Measurements from ENCODE around the gene SLC1A6. TPM values are rescaled to one million over a fixed set of nuclear protein-coding genes. Genes with fewer than 3 reads are reported as not detected.

The SLC1A6 gene
- total RNA-seq (2021; ENCODE audit: unreplicated experiment) (0.15 TPM), Bru-seq, nascent RNA (percentile 6 among the genes with signal in this experiment), BruChase-seq, experiment 1, labeled RNA remaining after a 2-hour chase (percentile 2 among the genes with signal in this experiment), BruChase-seq, experiment 2, labeled RNA remaining after a 6-hour chase (percentile 2 among the genes with signal in this experiment)
- 0.31 TPM for polyA plus RNA-seq (2012; ENCODE audit: insufficient read length)
- long read RNA-seq, result 0 reads

DNA sequence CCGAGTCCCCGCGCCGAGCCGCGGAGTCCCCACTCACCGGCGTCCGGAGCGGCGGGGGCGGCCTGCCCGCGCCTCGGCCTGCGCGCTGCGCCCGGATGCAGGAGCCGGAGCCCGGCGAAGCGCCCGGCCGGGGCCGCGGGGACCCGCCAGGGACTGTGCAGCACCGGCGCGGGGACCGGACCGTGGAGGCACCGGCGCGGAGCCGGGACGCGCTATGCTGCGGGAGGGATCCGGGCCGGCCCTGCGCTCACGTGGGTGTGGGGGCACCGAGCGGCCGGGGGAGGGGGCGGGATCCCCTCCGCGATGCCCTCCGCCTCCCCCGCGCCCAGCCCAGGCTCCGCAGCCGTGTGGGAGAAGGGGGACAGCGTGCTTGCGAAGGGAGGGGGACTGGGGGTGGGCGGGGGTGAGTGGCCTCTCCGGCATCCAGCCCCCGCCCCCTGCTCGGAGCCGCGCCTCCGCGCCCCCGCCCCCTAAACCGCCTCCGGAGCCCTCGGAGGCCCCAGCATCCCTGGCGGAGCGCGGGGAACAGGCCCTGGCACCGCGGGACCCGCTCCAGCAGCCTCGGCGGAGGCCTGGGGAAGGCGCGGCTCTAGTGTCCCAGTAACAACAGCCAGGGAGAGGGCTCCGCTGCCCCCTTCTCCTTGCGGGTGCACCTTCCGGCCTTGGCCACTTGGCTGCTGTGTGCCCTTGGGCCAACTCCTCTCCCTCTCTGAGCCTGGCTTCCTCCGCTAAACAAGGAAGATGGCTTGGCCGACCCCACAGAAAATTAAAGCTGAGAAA is at the start of gene SLC1A6:
Gene SLC1A6 (minus strand): TSS at position 389 of the 780 bp plus-strand sequence. CDS start 6,954 bp downstream, outside the sequence.
- BruUV-seq (replicated peaks), result no TSS peak
- H3K27ac ChIP-seq (ENCODE audit: low read length), result no peak within 1 kb of the TSS
- H3K4me1 ChIP-seq (ENCODE audit: control insufficient read depth, insufficient read depth, low read length), result no peaks in the 10 kb centered on the region
- H3K9me3 ChIP-seq (ENCODE audit: control insufficient read depth, insufficient read depth, low read depth, low read length), result no peaks in the 10 kb centered on the region
- ChIA-PET POLR2A (no interaction called here), CTCF (no interaction called here)
- TF ChIP-seq SIN3A (IDR thresholded peaks at IDR 0.05; ENCODE audit: borderline replicate concordance, insufficient read depth, low read depth, low read length) (no peak), TCF7L2 (IDR thresholded peaks at IDR 0.05; ENCODE audit: low read depth, low read length) (no peak), POLR2AphosphoS5 (IDR thresholded peaks at IDR 0.05; ENCODE audit: low read depth, low read length) (no peak)
- TF ChIP-seq, protein P1, sequence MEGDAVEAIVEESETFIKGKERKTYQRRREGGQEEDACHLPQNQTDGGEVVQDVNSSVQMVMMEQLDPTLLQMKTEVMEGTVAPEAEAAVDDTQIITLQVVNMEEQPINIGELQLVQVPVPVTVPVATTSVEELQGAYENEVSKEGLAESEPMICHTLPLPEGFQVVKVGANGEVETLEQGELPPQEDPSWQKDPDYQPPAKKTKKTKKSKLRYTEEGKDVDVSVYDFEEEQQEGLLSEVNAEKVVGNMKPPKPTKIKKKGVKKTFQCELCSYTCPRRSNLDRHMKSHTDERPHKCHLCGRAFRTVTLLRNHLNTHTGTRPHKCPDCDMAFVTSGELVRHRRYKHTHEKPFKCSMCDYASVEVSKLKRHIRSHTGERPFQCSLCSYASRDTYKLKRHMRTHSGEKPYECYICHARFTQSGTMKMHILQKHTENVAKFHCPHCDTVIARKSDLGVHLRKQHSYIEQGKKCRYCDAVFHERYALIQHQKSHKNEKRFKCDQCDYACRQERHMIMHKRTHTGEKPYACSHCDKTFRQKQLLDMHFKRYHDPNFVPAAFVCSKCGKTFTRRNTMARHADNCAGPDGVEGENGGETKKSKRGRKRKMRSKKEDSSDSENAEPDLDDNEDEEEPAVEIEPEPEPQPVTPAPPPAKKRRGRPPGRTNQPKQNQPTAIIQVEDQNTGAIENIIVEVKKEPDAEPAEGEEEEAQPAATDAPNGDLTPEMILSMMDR (IDR thresholded peaks at IDR 0.05), result no peak
- TF ChIP-seq, protein P2, sequence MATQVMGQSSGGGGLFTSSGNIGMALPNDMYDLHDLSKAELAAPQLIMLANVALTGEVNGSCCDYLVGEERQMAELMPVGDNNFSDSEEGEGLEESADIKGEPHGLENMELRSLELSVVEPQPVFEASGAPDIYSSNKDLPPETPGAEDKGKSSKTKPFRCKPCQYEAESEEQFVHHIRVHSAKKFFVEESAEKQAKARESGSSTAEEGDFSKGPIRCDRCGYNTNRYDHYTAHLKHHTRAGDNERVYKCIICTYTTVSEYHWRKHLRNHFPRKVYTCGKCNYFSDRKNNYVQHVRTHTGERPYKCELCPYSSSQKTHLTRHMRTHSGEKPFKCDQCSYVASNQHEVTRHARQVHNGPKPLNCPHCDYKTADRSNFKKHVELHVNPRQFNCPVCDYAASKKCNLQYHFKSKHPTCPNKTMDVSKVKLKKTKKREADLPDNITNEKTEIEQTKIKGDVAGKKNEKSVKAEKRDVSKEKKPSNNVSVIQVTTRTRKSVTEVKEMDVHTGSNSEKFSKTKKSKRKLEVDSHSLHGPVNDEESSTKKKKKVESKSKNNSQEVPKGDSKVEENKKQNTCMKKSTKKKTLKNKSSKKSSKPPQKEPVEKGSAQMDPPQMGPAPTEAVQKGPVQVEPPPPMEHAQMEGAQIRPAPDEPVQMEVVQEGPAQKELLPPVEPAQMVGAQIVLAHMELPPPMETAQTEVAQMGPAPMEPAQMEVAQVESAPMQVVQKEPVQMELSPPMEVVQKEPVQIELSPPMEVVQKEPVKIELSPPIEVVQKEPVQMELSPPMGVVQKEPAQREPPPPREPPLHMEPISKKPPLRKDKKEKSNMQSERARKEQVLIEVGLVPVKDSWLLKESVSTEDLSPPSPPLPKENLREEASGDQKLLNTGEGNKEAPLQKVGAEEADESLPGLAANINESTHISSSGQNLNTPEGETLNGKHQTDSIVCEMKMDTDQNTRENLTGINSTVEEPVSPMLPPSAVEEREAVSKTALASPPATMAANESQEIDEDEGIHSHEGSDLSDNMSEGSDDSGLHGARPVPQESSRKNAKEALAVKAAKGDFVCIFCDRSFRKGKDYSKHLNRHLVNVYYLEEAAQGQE (IDR thresholded peaks at IDR 0.05; ENCODE audit: insufficient read depth in 1 of 2, low read depth in 2 of 2, low read length in 1 of 2), result no peak
- DNase-seq (ENCODE audit: low read depth, low spot score), result no peak
- H3K36me3 ChIP-seq (ENCODE audit: control insufficient read depth, insufficient read depth, low read length), result no peaks in the 10 kb centered on the region
- no peak for ATAC-seq
- H3K4me3 ChIP-seq (ENCODE audit: low read depth in 2 of 2, low read length in 2 of 2), result no peak within 1 kb of the TSS
- in situ Hi-C loops (cut with HindIII; ENCODE audit: low pct_unique_long_range_greater_than_20kb, low sequenced_read_pairs) (no loop called here), intact Hi-C loops (cut with micrococcal nuclease; ENCODE audit: unreplicated experiment) (no loop called here)
- no peaks in the 10 kb centered on the region for H3K27me3 ChIP-seq (ENCODE audit: control insufficient read depth, insufficient read depth, low read length)

DNA sequence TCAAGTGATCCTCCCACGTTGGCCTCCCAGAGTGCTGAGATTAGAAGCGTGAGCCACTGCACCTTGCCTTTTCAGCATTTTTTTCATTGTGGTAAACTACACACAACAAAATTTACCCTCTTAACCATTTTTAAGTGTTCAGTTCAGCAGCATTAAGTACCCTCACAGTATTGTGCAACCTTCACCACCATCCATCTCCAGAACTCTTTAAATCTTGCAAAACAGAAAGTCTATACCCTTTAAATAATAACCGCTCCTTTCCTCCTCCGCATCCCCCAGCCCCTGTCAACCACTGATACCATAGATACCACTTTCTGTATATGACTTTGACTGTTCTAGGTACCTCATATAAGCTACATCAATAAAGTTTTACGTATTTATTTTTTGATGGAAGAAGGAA is 48.8 kb upstream of the SLC1A6 start:
- TF ChIP-seq SIN3A (IDR thresholded peaks at IDR 0.05; ENCODE audit: borderline replicate concordance, insufficient read depth, low read depth, low read length) (no peak), TCF7L2 (IDR thresholded peaks at IDR 0.05; ENCODE audit: low read depth, low read length) (no peak), POLR2AphosphoS5 (IDR thresholded peaks at IDR 0.05; ENCODE audit: low read depth, low read length) (no peak)
- TF ChIP-seq, protein P2 (IDR thresholded peaks at IDR 0.05; ENCODE audit: insufficient read depth in 1 of 2, low read depth in 2 of 2, low read length in 1 of 2), result no peak
- TF ChIP-seq, protein P1 (IDR thresholded peaks at IDR 0.05), result no peak
- intact Hi-C loops (cut with micrococcal nuclease; ENCODE audit: unreplicated experiment), result loop anchor here (10.0 kb wide), 1 partner anchor 114 kb away; no protein-coding TSS in a partner anchor
- BruUV-seq (replicated peaks), result no TSS peak
- no peak overlapping the region for H3K4me3 ChIP-seq (ENCODE audit: low read depth in 2 of 2, low read length in 2 of 2)
- H3K4me1 ChIP-seq (ENCODE audit: control insufficient read depth, insufficient read depth, low read length), result no peaks in the 10 kb centered on the region
- DNase-seq (ENCODE audit: low read depth, low spot score) (no peak), ATAC-seq (no peak)
- H3K27me3 ChIP-seq (ENCODE audit: control insufficient read depth, insufficient read depth, low read length), result no peaks in the 10 kb centered on the region
- no peaks in the 10 kb centered on the region for H3K36me3 ChIP-seq (ENCODE audit: control insufficient read depth, insufficient read depth, low read length)
- H3K9me3 ChIP-seq (ENCODE audit: control insufficient read depth, insufficient read depth, low read depth, low read length), result no peaks in the 10 kb centered on the region
- ChIA-PET POLR2A (no interaction called here), CTCF (no interaction called here)
- no peak overlapping the region for H3K27ac ChIP-seq (ENCODE audit: low read length)
- in situ Hi-C loops (cut with HindIII; ENCODE audit: low pct_unique_long_range_greater_than_20kb, low sequenced_read_pairs), result no loop called here

All from Panc1 (cell line).